Brain pericyte (primary cell): Measurements from ENCODE around the gene DAB1.

ENCODE experiments used
- DNase-seq: peaks from one replicate; pipeline ENCODE4 v3.0.0-alpha.2; 2012; ENCODE audit warnings: low read depth, low spot score

Gene DAB1

DNA sequence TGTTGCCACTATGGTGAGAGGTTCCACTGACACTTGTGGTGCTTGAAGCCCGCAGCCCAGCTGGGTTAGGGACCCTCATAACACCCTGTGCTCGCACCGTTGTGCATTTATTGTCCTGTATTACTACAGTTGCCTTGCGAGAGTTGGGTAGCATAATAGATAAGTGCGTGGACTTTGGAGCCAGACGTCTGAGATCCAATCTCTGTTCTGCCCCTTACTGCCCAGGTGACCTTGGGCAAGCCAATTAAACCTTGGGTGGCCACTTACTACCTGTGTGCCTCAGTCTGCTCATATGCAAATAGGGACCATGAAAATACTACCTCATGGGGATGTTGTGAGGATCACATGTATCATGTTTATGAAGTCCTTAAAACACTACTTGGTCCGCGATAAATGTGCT, 471.4 kb downstream of the DAB1 start:
- no peak for DNase-seq

DNA sequence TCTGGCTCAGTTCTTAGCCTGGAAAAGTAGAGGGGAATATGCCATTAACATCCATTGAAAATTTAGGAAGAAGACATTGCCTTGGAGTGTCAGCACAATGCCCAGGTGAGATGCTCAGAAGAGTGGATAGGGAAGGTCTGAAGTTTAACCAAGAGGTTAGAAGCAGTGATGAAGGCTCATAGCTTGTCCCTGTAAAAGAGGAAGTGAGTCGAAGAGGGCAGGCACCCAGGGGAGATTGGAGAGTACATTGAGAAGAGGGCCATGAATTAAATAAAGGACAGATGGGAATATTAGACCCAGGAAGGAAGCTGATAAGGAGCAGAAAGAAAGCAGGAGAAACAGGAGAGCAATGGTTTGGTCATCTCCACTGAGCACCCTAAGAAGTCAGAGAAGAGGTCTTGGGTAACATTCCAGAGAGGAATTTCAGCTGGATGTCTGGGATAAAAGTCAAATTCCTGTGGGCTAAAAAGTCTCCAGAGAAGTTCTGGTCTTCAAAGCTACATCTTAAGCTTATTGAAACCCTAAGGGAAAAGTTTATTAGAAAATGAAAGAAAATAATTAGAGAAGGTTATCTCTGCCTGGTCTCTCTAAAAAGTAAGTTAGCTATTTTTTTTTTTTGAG, 475.3 kb downstream of the DAB1 start:
- no peak for DNase-seq
